Measurements from ENCODE around the gene R3HDM2. TPM values are rescaled to one million over a fixed set of nuclear protein-coding genes. Genes with fewer than 3 reads are reported as not detected.
A peak's percentile ranks its signal among the peaks of the same experiment; 100 is the strongest.

R3HDM2 gene
- total and polyA plus RNA-seq, 2 of the 13 experiments (the other 11 are each of a cell fraction or from before 2014, with no cell fraction given) = 11.1 to 23.5 TPM

GRCh38 chr12:57459055-57459749, 28.4 kb upstream of the R3HDM2 start (continued):
- no peak; the same call in 1 of the 2 replicates for TF ChIP-seq ZNF142 (CRISPR knock-in tag; IDR thresholded peaks at IDR 0.05)
- no peak for TF ChIP-seq ZNF672 (CRISPR knock-in tag; IDR thresholded peaks at IDR 0.05)
- TF ChIP-seq DDIT3 (CRISPR knock-in tag; IDR thresholded peaks at IDR 0.05) = no peak
- no peak for TF ChIP-seq MYNN (CRISPR knock-in tag; IDR thresholded peaks at IDR 0.05; ENCODE audit: low read depth)
- no peak for TF ChIP-seq IRF1 (CRISPR knock-in tag; IDR thresholded peaks at IDR 0.05; ENCODE audit: low read depth)
- no peak for TF ChIP-seq SRSF1 (optimal IDR thresholded peaks at IDR 0.05; ENCODE audit: low read depth, low read length)
- TF ChIP-seq CREB1 (IDR thresholded peaks at IDR 0.05) = peak; percentile 78
- peak; percentile 86 for TF ChIP-seq CREB1 (CRISPR knock-in tag; IDR thresholded peaks at IDR 0.05)
- TF ChIP-seq MTERF4 (CRISPR knock-in tag; IDR thresholded peaks at IDR 0.05) = no peak
- TF ChIP-seq HHEX (CRISPR knock-in tag; IDR thresholded peaks at IDR 0.05) = no peak
- TF ChIP-seq ZNF446 (CRISPR knock-in tag; IDR thresholded peaks at IDR 0.05) = no peak
- no peak for TF ChIP-seq HBP1 (CRISPR knock-in tag; IDR thresholded peaks at IDR 0.05; ENCODE audit: low read depth)
- peak; percentile 32; the same call in 1 of the 2 replicates for TF ChIP-seq THAP11 (CRISPR knock-in tag; IDR thresholded peaks at IDR 0.05)
- no peak for TF ChIP-seq HINFP (CRISPR knock-in tag; IDR thresholded peaks at IDR 0.05; ENCODE audit: low read depth)
- no peak for TF ChIP-seq ZNF12 (CRISPR knock-in tag; IDR thresholded peaks at IDR 0.05)
- peak; percentile 49; the same call in 1 of the 2 replicates for TF ChIP-seq ZNF710 (CRISPR knock-in tag; IDR thresholded peaks at IDR 0.05; ENCODE audit: borderline replicate concordance)
